Measurements from ENCODE around the gene MCM5. TPM values are rescaled to one million over a fixed set of nuclear protein-coding genes. Genes with fewer than 3 reads are reported as not detected.

The MCM5 gene
- total RNA-seq, 3 donors from 2014 or later (not counting 1 experiment from before 2014, with no cell fraction given) = 59.3 to 73.8 (median 61.5) TPM

DNA sequence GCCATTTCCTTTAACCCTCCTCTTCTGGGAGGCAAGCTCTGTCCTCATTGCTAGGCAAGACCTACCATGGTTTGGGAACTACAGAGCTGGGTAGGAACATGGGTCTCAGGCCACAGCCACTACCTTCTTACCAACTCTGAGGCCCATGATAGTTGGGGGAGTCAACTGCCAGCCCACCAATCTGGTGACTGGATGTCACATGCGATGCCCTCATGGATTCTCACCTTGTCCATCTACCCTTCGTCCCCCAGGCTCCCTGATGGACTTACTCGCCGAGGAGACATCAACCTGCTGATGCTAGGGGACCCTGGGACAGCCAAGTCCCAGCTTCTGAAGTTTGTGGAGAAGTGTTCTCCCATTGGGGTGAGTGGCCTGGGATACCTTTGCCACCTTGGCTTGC, 13.7 kb downstream of the MCM5 start:
- 100% methylated on average over 4 of the region's 4 CpGs for WGBS (ENCODE audit: insufficient coverage)
- H3K27ac Mint-ChIP-seq = no peak overlapping the region
- peaks cover 26% of the 10 kb centered on the region for H3K36me3 Mint-ChIP-seq
- DNase-seq (no peak), ATAC-seq (no peak)
- no peaks in the 10 kb centered on the region for H3K27me3 Mint-ChIP-seq (ENCODE audit: low read depth in 2 of 2)
- H3K36me3 ChIP-seq (ENCODE audit: control insufficient read depth, insufficient read depth, low read length) = peaks cover 83% of the 10 kb centered on the region
- H3K27me3 ChIP-seq (ENCODE audit: control insufficient read depth, insufficient read depth, low read length) = no peaks in the 10 kb centered on the region
- intact Hi-C loops (cut with micrococcal nuclease) = loop anchor here (5.0 kb wide), 1 partner anchor 61 kb away; no protein-coding TSS in a partner anchor
- peaks cover 24% of the 10 kb centered on the region for H3K4me1 ChIP-seq (ENCODE audit: control insufficient read depth, insufficient read depth, low read length)
- no peak overlapping the region for H3K4me3 Mint-ChIP-seq
- TF ChIP-seq, protein P1, sequence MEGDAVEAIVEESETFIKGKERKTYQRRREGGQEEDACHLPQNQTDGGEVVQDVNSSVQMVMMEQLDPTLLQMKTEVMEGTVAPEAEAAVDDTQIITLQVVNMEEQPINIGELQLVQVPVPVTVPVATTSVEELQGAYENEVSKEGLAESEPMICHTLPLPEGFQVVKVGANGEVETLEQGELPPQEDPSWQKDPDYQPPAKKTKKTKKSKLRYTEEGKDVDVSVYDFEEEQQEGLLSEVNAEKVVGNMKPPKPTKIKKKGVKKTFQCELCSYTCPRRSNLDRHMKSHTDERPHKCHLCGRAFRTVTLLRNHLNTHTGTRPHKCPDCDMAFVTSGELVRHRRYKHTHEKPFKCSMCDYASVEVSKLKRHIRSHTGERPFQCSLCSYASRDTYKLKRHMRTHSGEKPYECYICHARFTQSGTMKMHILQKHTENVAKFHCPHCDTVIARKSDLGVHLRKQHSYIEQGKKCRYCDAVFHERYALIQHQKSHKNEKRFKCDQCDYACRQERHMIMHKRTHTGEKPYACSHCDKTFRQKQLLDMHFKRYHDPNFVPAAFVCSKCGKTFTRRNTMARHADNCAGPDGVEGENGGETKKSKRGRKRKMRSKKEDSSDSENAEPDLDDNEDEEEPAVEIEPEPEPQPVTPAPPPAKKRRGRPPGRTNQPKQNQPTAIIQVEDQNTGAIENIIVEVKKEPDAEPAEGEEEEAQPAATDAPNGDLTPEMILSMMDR (IDR thresholded peaks at IDR 0.05) = no peak
- no peak overlapping the region for H3K27ac ChIP-seq (ENCODE audit: low read length)
- H3K9me3 ChIP-seq (ENCODE audit: control insufficient read depth, insufficient read depth, low read length) = no peaks in the 10 kb centered on the region
- no peaks in the 10 kb centered on the region for H3K9me3 Mint-ChIP-seq
- H3K4me3 ChIP-seq (ENCODE audit: low read length) = no peak overlapping the region
- peaks cover 6 to 21% of the 10 kb centered on the region in 2 donors for H3K4me1 Mint-ChIP-seq

DNA sequence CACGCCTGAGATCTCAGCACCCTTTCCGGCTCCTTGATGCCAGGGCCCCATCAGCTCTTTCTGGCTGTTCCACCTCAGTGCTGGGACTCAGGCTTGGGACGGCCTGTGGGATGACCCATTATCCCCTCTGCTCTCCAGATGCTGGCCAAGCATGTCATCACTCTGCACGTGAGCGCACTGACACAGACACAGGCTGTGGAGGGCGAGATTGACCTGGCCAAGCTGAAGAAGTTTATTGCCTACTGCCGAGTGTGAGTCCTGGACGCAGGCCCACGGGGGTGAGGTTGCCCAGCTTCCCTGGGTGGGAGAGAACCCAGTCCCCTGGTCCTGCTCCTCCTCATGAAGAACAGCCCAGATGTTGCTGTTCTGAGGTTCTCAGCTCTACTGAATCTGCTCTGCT, 17.7 kb downstream of the MCM5 start:
- H3K27me3 ChIP-seq (ENCODE audit: control insufficient read depth, insufficient read depth, low read length) = no peaks in the 10 kb centered on the region
- ATAC-seq (no peak), DNase-seq (no peak)
- H3K9me3 ChIP-seq (ENCODE audit: control insufficient read depth, insufficient read depth, low read length) = no peaks in the 10 kb centered on the region
- TF ChIP-seq, protein P1 (IDR thresholded peaks at IDR 0.05) = no peak
- H3K27ac Mint-ChIP-seq = no peak overlapping the region
- intact Hi-C loops (cut with micrococcal nuclease) = no loop called here
- H3K36me3 Mint-ChIP-seq = peaks cover 17% of the 10 kb centered on the region
- H3K4me1 Mint-ChIP-seq = no peaks in the 10 kb centered on the region
- H3K4me3 Mint-ChIP-seq = no peak overlapping the region
- peaks cover 87% of the 10 kb centered on the region for H3K36me3 ChIP-seq (ENCODE audit: control insufficient read depth, insufficient read depth, low read length)
- H3K27me3 Mint-ChIP-seq (ENCODE audit: low read depth in 2 of 2) = no peaks in the 10 kb centered on the region
- 96% methylated on average over 9 of the region's 9 CpGs for WGBS (ENCODE audit: insufficient coverage)
- no peaks in the 10 kb centered on the region for H3K4me1 ChIP-seq (ENCODE audit: control insufficient read depth, insufficient read depth, low read length)
- no peak overlapping the region for H3K4me3 ChIP-seq (ENCODE audit: low read length)
- H3K27ac ChIP-seq (ENCODE audit: low read length) = no peak overlapping the region
- no peaks in the 10 kb centered on the region for H3K9me3 Mint-ChIP-seq

DNA sequence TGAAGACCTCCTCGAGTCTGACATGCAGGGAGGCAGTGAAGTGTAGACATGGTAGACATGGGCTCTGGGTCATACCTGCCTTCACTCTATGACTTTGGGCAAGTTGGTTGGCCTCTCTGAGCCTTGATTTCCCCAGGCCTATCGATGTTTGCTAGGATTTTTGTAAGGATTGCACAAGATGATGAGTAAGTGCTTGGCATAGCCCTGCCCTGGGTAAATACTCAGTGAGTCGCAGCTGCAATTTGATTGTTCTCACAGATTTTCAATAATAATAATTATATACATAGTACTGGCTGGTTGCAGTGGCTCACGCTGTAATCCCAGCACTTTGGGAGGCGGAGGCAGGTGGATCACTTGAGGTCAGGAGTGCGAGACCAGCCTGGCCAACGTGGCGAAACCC, 18.1 kb downstream of the MCM5 start:
- no peak overlapping the region for H3K4me3 ChIP-seq (ENCODE audit: low read length)
- no peaks in the 10 kb centered on the region for H3K27me3 ChIP-seq (ENCODE audit: control insufficient read depth, insufficient read depth, low read length)
- H3K36me3 ChIP-seq (ENCODE audit: control insufficient read depth, insufficient read depth, low read length) = peaks cover 89% of the 10 kb centered on the region
- no peak for ATAC-seq
- H3K9me3 Mint-ChIP-seq = no peaks in the 10 kb centered on the region
- no peaks in the 10 kb centered on the region for H3K9me3 ChIP-seq (ENCODE audit: control insufficient read depth, insufficient read depth, low read length)
- 90% methylated on average over 7 of the region's 8 CpGs for WGBS (ENCODE audit: insufficient coverage)
- H3K27ac Mint-ChIP-seq = no peak overlapping the region
- H3K36me3 Mint-ChIP-seq = peaks cover 17% of the 10 kb centered on the region
- TF ChIP-seq, protein P1 (IDR thresholded peaks at IDR 0.05) = no peak
- no peak overlapping the region for H3K4me3 Mint-ChIP-seq
- DNase-seq = no peak
- no peaks in the 10 kb centered on the region for H3K4me1 ChIP-seq (ENCODE audit: control insufficient read depth, insufficient read depth, low read length)
- no peaks in the 10 kb centered on the region for H3K4me1 Mint-ChIP-seq
- no peak overlapping the region for H3K27ac ChIP-seq (ENCODE audit: low read length)
- intact Hi-C loops (cut with micrococcal nuclease) = no loop called here
- H3K27me3 Mint-ChIP-seq (ENCODE audit: low read depth in 2 of 2) = no peaks in the 10 kb centered on the region

DNA sequence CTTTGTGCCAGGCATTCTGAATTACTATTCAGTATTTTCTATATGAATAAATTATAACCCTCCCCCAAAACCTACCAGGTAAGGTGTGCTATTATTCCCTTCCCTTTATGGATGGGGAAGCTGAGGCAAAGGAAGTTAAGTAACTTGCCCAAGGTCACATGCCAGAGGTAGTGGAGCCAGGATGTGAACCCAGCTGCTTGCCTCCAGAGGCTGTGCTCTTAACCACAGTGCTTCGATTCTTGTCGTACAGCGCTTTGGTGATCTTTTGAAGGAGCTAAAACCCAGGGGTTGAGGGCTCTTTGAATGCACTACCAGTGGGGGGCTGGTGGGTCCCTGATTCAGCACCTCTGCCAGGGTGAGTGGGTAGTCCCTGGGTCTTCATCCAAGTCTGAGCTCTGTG, 18.8 kb downstream of the MCM5 start:
- no peaks in the 10 kb centered on the region for H3K9me3 Mint-ChIP-seq
- H3K4me1 ChIP-seq (ENCODE audit: control insufficient read depth, insufficient read depth, low read length) = no peaks in the 10 kb centered on the region
- H3K4me3 ChIP-seq (ENCODE audit: low read length) = no peak overlapping the region
- peaks cover 17% of the 10 kb centered on the region for H3K36me3 Mint-ChIP-seq
- intact Hi-C loops (cut with micrococcal nuclease) = no loop called here
- H3K27ac Mint-ChIP-seq = no peak overlapping the region
- no peak overlapping the region for H3K4me3 Mint-ChIP-seq
- H3K27me3 Mint-ChIP-seq (ENCODE audit: low read depth in 2 of 2) = no peaks in the 10 kb centered on the region
- ATAC-seq = no peak
- H3K4me1 Mint-ChIP-seq = no peaks in the 10 kb centered on the region
- no peaks in the 10 kb centered on the region for H3K9me3 ChIP-seq (ENCODE audit: control insufficient read depth, insufficient read depth, low read length)
- H3K27ac ChIP-seq (ENCODE audit: low read length) = no peak overlapping the region
- H3K36me3 ChIP-seq (ENCODE audit: control insufficient read depth, insufficient read depth, low read length) = peaks cover 89% of the 10 kb centered on the region
- 77% methylated on average over 3 of the region's 3 CpGs for WGBS (ENCODE audit: insufficient coverage)
- TF ChIP-seq, protein P1 (IDR thresholded peaks at IDR 0.05) = no peak
- no peak for DNase-seq
- no peaks in the 10 kb centered on the region for H3K27me3 ChIP-seq (ENCODE audit: control insufficient read depth, insufficient read depth, low read length)
